OCI-M1 (cell line): Measurements from ENCODE around the gene TFAP2E.
"Not testable (repeated sequence)": the region's sequence is repeated elsewhere in the genome, so short reads cannot be mapped to it uniquely, and the experiment has no call there.

Source experiments
- DNase-seq: peaks from one replicate; lab custom pipeline; 2025; lab: John Stamatoyannopoulos, UW

TFAP2E gene

DNA sequence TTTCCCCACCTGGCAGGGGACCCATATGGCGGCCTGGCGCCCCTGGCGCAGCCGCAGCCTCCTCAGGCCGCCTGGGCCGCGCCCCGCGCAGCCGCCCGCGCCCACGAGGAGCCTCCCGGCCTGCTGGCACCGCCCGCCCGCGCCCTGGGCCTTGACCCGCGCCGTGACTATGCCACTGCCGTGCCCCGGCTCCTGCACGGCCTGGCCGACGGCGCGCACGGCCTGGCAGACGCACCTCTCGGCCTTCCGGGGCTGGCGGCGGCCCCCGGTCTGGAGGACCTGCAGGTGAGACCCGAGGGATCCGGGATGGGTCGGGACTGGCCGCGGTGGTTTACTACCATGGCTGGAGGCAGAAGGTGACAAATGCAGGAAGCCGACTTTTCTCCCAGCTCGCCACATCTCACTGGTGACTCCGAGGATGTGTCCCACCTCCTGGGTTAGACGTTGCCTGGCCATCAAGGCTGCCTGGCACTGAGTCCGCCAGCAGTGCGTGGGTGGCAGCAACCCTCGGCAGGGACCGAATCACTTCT, 1.1 kb downstream of the TFAP2E start:
- no peak for DNase-seq

DNA sequence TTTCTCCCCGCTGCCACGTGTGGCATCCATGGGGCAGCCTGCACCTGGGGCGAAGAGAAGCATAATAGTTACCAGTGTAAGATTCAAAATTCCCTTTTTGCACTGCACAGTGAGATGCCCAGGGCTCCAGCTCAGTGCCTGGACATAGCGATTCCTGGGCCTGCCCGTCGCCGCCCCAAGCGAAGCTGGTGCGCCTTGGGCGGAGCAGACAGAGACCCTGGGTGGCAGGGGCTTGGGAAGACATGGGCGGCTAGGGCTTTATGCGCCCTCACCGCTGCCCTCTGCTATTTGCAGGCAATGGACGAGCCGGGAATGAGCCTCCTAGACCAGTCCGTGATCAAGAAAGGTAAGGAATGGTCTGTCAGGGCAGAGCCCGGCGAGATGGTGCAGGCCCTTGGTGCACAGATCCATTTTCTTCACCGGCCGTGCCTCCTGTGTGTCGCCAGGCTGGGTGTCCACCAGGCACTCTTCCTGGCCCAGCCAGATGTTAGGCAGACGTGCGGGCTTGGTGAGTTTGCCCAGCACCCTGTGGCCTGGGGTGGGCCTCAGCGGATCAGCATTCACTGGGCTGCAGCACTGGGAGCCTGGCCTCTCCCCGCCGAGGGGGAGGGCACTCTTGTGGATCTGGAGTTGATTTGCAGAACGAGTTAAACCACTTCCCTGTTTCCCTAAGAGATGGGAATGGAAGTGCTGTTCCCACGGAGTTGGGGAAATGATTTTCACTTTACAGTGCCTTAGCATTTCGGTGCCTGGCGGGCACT, 1.7 kb downstream of the TFAP2E start:
- no peak for DNase-seq

GRCh38 chr1:35575416-35575958, 2.4 kb downstream of the TFAP2E start:
- no peak for DNase-seq

DNA sequence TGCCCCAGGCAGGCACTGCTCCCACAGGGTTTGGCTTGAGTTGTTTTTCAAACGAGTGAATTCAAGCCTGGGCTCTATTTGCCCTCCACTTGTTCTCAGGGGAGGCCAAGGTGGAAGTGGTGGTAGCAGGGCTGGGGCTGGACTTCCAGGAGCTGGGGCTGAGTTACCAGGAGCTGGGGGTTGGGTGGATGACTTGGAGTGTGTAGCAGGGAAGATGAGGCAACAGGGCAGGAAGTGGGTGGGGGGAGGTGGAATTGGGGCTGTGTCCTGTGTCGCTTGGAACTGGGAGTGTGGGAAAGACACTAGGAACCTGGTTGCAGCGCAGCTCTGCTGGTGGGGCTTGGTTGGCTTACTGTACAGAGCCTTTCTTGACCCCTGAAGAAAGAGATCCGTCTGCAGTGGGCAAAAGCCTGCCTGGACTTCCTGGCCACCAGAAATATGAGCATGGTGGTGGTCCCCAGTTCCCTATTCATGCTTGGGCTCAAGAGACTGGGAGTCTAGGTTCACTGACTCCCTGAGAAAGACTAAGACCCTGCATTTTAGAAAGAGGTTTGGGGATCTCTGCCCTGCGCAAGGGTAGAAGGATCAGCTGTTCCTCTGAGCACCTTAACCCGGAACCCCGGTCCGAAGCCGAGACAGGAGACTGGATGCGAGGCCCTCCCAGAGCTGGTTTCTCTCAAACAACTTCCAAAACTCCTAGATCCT, 3.1 kb downstream of the TFAP2E start:
- peak; percentile 54 for DNase-seq

GRCh38 chr1:35576766-35577070, 3.6 kb downstream of the TFAP2E start:
- not testable (repeated sequence) for DNase-seq

DNA sequence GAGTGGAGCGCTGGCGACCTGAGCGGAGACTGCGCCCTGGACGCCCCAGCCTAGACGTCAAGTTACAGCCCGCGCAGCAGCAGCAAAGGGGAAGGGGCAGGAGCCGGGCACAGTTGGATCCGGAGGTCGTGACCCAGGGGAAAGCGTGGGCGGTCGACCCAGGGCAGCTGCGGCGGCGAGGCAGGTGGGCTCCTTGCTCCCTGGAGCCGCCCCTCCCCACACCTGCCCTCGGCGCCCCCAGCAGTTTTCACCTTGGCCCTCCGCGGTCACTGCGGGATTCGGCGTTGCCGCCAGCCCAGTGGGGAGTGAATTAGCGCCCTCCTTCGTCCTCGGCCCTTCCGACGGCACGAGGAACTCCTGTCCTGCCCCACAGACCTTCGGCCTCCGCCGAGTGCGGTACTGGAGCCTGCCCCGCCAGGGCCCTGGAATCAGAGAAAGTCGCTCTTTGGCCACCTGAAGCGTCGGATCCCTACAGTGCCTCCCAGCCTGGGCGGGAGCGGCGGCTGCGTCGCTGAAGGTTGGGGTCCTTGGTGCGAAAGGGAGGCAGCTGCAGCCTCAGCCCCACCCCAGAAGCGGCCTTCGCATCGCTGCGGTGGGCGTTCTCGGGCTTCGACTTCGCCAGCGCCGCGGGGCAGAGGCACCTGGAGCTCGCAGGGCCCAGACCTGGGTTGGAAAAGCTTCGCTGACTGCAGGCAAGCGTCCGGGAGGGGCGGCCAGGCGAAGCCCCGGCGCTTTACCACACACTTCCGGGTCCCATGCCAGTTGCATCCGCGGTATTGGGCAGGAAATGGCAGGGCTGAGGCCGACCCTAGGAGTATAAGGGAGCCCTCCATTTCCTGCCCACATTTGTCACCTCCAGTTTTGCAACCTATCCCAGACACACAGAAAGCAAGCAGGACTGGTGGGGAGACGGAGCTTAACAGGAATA, 4.2 kb downstream of the TFAP2E start:
- no peak for DNase-seq

DNA sequence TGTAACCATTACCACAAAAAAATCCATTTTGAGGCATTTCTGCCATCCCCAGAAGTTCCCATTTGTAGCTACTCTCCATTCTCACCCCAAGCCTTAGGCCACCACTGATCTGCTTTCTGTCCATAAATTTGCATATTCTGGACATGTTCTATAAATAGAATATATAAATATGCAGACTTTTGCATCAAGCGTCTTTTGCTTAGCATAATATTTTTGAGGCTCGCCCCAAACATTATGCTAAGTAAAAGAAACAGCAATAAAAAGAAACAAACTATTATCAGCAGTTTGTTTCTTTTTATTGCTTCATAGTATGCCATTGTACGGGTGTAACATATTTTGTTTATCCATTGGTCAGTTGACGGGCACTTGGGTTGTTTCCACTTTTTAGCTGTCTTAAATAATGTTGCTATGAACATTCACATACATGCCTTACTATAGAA, 7.9 kb downstream of the TFAP2E start:
- DNase-seq = no peak

GRCh38 chr1:35581621-35582020, 8.5 kb downstream of the TFAP2E start:
- DNase-seq = not testable (repeated sequence)

DNA sequence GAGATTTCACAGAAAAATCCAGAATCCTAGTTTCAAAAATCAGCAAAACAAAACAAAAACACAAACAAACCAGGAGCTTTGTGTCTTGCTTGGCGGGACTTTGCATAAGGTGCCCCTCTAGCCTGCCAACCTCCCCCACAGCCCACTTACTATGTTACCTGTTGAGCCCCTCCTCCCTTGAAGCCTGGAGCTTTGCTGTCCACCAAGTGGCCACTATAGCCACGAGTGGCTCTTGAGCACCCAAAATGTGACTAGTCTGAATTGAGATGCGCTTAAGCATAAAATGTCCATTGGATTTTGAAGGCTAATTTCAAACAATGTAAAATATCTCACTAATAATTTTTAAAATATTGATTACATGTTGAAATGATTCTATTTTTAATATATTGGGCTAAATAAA, 12.2 kb downstream of the TFAP2E start:
- no peak for DNase-seq

DNA sequence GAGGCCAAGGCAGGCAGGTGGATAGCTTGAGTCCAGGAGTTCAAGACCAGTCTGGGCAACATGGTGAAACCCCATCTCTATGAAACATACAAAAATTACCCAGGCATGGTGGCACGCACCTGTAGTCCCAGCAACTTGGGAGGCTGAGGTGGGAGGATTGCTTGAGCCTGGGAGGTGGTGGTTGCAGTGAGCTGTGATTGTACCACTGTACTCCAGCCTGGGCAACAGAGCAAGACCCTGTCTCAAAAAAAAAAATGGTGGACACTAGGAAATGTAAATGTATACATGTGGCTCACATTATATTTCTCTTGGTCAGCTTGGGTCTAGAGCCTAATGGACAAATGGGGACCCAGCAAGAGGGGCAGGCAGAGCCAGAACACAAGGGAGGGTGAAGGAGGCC, 12.7 kb downstream of the TFAP2E start:
- not testable (repeated sequence) for DNase-seq

DNA sequence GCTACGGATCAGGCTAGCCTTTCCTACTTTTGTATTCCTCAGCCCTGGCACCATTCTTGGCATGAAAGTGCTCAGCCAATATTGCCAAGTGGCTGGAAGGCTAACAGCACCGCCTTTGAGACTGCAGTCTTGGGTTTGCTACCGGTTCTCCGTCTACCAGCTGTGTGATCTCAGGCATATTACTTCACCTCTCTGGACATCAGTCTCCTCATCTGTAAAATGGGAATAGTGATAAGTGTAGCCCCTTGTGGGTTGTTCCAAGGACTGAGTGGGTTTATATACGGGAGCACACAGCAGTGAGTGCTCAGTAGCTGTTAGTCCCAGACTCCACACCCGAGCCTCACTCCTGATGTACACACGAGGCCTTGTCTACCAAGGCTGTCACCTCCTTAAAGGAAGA, 13.7 kb downstream of the TFAP2E start:
- DNase-seq = no peak

DNA sequence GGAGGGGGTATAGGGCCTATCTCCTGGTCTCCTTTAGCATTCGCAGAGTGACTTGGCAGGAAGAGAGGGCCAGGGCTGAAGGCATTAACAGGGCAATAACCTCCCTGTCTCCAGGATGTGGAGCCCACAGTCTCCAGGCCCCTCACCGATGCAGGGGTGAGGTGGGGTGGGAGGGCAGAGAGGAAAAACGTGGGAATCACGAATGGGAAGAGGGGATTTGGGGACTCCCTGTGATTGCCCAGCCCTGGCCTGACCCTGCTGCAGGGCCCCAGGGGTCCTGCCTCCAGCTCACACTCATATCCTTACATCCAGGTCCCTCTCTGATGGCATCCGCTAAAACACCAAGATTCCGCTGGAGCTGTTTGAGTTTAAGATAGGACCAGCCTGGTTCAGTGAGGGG, 14.6 kb downstream of the TFAP2E start:
- DNase-seq = no peak

- DNase-seq = no peak
Measured at GRCh38 chr1:35588197-35588910, 15.2 kb downstream of the TFAP2E start.

- DNase-seq = no peak
Measured at GRCh38 chr1:35589516-35590427, 16.7 kb downstream of the TFAP2E start.

GRCh38 chr1:35590476-35591040, 17.4 kb downstream of the TFAP2E start:
- DNase-seq = no peak

DNA sequence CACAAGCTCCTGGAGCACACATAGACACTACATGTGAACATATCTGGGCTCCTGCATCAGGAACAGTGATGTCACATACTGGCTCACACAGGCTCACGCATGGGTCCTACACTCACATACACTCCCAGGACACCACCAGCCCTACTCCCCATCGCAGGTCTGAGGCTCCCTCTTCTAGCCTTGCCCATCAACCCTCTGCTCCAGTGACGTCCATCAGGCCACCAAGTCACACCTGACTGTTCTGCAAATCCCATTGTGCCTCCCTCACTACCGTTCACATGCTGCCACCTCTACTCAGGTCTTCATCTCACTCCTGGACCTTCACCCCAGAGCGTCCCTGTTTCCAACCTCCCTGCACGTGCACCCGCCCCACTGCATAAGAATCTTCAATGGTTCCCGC, 18.1 kb downstream of the TFAP2E start:
- no peak for DNase-seq

GRCh38 chr1:35592991-35593769, 20.1 kb downstream of the TFAP2E start:
- peak; percentile 28 for DNase-seq

GRCh38 chr1:35594005-35594760, 21.1 kb downstream of the TFAP2E start:
- DNase-seq = no peak
